ENCODE results near the gene MINAR2. TPM values are rescaled to one million over a fixed set of nuclear protein-coding genes. Genes with fewer than 3 reads are reported as not detected.

Gene MINAR2
- total RNA-seq, 1 donor from 2014 or later: not detected

DNA sequence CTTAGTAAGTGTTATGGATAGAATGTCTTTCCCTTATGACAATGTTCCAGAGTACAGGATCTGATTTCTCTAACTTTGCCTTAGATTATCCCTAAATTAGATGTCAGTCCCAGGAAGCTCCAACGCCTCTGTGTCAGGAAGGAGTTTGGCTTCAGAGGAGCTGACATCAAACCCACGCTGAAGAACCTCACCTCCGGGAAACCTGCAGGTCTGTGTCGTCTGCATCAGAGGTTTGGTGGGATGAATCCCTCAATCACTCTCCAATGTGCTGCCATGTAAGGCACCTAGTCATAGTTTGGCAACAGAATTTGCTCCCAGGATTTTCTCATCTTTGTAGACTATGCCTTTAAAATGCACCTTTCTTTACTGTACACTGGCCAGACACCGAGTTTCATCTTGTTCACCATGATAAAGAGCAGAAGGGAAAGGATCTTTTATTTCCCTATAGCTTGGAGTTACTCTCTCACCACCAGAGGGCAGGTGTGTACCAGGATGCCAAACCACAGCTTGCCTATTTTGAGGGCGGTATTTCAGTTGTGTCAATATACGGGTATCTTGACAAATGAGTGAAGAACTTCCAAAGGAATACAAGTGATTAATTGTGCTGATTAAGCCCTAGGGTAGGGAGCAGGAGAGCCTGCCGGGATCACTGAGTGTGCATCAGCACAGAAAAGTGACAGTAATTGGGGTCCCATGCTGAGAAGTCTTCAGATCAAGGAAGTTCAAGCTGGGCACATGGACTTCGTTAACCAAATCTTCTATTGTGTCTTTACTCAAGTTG lies 23.4 kb downstream of the MINAR2 start:
- peak; percentile 72 for ATAC-seq

- ATAC-seq: no peak
Observed at GRCh38 chr5:129773376-129773775, 25.5 kb downstream of the MINAR2 start.

- ATAC-seq: no peak
Observed at GRCh38 chr5:129781594-129781993, 33.7 kb downstream of the MINAR2 start.

- no peak for ATAC-seq
Observed at GRCh38 chr5:129803403-129803802, 55.5 kb downstream of the MINAR2 start.

- ATAC-seq: no peak
Observed at GRCh38 chr5:129804705-129805104, 56.8 kb downstream of the MINAR2 start.

DNA sequence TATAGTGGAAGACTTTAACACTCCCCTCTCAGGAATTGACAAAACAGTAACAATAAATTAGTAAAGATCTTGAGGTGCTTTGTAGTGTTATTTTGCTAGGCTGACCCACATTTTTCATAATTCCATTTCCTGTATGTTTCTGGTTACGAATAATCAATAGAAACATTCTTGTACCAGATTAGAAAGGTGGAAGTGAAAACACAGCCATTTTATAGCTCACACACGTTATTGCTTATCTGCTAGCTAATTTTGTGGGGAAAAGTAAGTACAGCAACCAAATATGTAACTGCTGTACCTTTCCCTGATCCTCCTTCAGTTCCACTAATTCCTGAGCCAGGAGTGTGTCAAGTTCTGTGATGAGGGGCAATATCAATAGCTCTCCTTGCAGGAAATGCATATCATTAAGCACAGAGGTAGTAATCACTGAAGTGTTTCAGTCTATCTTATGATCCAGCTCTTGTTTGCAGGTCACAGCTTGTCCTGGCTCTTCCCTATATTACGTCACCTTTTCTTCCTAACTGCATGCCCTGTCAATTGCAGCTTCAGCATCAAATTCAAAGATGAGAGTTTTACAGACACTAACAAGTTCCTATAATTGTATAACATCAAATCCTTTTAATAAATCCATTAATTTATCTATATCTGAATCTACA lies 59.4 kb downstream of the MINAR2 start:
- peak; percentile 72 for ATAC-seq

Other genes starting within 250 kb of the MINAR2 start
- gene CHSY3, start 156.4 kb downstream of the MINAR2 start, total RNA-seq: 0.28 TPM

Data from esophagus mucosa (tissue), 1 donor.